ENCODE results near the gene FGL2.
A peak's percentile ranks its signal among the peaks of the same experiment; 100 is the strongest.
"Not testable (repeated sequence)": the region's sequence is repeated elsewhere in the genome, so short reads cannot be mapped to it uniquely, and the experiment has no call there.

The FGL2 gene

GRCh38 chr7:77199013-77199966, at the start of gene FGL2:
Gene FGL2 (minus strand): TSS chr7:77199819. CDS start chr7:77199793, 26 bp downstream.
- DNase-seq: no peak

DNA sequence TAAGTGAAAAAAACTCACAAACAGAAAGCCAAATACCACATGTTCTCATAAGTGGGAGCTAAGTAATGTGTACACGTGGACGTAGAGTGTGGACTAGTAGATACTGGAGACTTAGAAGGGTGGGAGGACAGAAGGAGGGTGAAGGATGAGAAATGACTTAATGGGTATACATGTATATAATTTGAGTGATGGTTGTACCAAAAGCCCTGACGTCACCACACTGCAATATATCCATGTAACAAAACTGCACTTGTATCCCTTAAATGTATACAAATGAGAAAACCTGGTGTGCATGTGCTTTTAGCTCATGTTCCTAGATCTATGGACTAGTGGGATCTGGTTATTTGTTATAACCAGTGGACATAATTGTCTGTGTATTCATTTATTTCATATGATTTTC, 48.5 kb upstream of the FGL2 start:
- no peak for DNase-seq

- DNase-seq: peak; percentile 11
Measured at GRCh38 chr7:77247206-77247850, 47.7 kb upstream of the FGL2 start.

DNA sequence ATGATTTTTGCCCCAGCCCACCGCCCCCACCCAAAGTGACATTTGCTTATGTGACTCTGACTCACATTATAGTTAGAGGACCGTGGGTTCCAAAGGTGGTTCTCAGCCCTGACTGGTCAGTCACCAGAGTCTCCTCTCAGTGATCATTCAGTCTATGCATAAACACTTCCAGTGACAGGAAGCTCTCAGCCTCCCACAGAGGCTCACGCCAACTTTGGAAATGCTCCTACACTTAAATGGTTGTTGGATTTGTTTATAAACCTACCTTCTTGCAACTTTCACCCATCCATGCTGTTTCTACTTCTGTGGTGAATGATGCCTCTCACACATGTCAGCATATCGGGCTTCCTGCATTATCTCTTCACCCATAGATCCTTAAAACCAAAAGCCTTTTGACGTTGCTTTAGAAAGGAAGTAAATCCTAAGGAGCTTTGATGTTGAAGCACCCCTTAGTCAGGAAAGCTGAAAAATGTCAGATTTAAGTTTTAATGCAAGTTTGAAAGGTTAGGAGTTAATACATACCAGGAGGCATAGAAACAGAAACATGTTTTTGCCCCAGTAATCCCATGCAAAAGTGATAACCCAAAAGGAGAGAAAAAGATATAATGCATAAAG, 46.5 kb upstream of the FGL2 start:
- no peak for DNase-seq

DNA sequence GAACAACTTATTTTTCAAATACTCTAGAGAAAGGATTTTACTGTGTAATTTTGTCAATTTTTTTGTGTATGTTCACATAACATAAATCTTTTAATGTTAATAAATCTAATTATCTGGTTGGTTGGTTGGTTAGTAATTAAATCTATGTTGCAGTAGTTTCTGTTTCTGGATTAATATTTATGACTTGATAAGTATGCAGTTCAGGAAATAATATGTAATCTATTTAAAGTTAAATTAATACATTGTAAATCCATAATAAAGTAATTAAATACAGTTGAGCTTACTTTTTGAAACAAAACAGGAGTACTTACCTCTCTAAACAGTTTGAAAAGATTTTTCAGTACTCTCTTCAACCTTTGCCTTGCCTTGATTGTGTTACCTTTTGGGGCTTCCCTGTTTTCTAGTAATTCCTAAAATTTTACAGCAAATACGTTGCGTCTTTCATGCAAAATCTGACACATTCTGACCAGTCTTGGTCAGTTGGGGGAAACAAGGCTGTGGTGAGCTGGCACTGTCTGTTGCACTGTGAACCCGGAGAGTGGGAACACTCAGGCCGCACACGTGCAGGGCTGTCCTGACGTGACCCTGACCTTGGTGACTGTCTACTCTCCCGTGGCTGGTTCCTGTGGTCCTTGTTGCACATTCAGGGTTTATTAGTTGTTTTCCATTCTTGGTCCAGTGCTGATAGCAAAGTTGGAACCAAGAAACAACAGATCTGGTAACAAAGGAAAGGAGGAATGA, 45.6 kb upstream of the FGL2 start:
- DNase-seq: no peak

DNA sequence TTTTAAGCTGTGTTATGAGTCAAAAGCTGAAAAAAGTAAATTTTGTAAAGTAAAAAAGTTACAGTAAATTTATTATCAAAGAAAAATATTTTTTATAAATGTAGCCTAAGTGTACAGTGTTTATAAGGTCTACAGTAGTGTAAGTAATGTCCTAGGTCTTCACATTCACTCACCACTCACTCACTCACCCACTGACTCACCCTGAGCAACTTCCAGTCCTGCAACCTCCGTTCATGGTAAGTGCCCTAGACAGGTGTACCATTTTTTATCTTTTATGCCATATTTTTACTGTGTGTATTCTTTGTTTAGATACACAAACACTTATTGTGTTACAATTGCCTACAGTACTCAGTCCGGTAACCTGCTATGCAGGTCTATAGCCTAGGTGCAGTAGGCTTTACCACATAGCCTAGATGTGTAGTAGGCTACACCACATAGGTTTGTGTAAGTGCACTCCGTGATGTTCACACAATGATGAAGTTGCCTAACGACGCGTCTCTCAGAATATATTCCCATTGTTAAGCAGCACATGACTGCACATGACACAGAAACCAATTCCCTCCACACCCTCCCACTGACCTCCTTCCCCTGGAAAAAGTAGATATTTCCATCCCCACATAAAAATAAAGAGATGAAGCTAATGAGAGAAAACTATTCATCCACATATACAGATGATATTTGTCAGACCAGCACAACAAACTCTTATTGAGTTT, 44.8 kb upstream of the FGL2 start:
- DNase-seq: no peak

- no peak for DNase-seq
Measured at GRCh38 chr7:77242554-77242953, 42.9 kb upstream of the FGL2 start.

DNA sequence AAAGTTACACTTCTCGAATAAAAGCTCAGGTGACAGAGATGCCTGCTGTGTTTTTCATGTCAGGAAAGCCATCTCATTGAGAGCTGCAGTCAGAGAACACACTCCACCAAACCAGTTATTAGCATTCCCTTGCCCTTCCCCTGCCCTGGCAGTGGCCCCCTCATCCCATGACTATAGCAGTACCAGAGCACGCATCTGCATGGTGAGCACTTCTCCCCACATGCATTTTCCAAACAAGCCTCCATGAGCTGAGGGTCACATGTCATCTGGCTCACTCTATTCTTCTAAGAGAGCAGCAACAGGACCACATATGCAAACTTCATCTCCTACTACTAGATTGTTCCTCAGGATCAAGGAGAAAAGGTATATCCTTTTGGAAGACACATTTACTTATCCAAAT, 42.4 kb upstream of the FGL2 start:
- DNase-seq: no peak

GRCh38 chr7:77239471-77239870, 39.9 kb upstream of the FGL2 start:
- DNase-seq: no peak

DNA sequence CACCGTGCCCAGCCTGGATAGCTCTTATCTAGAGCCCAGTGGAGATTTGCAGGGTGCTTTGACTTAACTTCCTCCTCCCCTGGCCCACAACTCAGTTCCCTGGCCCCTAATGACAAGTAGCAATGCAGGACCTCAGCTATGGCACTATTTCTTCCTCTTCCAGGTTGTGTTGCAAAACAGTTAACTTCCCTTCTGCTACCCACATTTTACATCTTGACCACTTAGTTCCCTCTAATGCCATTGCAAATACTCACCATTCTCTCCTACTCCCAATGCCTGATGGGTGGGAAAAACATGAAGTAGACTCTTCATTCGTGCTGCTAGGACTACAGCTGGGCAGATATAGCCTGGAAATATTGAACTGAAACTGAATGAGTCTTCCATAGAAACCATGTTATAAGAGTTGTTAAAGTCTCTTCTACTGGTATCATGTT, 39.1 kb upstream of the FGL2 start:
- no peak for DNase-seq

GRCh38 chr7:77235276-77235675, 35.7 kb upstream of the FGL2 start:
- no peak for DNase-seq

- DNase-seq: no peak
Measured at GRCh38 chr7:77232467-77232866, 32.8 kb upstream of the FGL2 start.

- not testable (repeated sequence) for DNase-seq
Measured at GRCh38 chr7:77228795-77229194, 29.2 kb upstream of the FGL2 start.

DNA sequence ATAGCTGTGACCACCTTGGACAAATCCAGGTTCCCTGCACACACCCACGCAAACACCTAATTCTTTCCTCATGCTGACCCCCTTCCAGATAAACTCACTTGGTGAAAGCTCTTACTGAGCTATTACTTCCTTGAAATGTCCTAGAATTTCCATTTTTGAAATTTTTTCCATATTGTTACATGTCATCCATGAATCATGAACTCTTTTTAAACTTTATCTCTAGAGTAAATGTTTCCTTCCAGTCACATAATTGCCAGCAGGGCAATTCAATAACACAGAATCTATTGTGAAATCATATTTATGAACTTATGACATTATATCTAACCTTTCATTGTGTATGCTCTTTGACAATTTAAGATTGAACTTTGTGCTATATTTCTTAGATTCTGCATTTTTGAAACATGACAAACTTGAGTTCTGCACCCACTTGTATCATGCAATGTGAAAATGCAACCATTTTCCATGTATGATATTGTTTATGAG, 26.8 kb upstream of the FGL2 start:
- no peak for DNase-seq

DNA sequence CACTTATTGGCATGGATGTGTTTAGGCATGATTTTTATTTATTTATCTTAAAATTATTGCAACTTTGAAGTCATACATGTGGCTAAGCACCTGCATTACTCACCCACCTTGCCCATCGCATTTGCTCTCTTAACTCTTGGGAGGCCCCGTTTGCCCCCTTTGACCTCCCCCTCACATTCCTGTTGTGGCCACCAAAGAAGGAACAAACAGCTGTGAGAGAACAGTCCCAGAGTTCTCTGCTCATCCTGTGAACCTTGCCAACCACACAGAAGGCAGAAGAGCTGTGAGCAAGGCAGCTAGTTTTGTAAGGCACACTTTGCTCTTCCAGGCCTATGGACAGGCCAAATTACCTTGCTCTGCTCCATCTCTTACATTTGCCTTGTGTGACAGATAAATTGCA, 23.6 kb upstream of the FGL2 start:
- peak; percentile 8 for DNase-seq

DNA sequence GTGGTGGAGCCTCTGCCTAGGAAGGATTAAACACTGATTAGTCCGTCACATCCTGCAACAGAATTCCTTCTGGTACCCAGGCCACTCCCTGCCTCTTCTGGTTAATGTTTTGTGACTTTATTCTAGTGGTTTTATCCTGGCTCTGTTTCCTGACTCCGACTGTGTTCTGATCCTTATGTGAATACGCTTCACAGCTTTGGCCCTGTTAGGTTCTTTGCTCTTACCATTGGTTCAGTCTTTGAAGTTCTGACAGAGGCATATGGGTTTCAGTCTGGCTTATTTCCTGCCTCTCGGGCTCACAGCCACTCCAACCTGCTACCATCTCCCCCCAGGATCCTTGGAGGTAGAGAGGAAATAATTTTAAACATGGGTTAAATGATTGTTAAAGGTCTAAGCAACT, 23.2 kb upstream of the FGL2 start:
- peak; percentile 7 for DNase-seq

DNA sequence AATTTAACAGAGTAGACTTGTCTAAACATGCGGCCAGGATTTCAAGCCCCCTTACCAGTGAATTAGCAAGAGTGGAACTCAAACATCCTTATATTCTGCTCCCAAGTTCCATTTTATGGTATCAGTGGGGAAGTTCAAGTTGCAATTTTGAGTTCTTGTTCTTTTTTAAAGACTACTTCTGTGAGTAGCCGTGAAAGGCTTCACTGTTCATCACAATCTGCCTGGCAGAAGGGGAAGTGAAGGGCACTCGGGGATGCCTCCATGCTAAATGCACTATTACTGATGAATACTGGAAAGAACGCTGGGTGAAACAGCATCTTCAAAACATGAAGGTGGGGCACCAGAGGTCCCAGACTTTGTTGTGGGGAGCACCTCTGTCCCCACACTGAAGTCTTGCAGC, 22.4 kb upstream of the FGL2 start:
- peak; percentile 85 for DNase-seq

- not testable (repeated sequence) for DNase-seq
Measured at GRCh38 chr7:77219701-77220331, 20.2 kb upstream of the FGL2 start.

GRCh38 chr7:77217474-77218185, 18.0 kb upstream of the FGL2 start:
- no peak for DNase-seq

DNA sequence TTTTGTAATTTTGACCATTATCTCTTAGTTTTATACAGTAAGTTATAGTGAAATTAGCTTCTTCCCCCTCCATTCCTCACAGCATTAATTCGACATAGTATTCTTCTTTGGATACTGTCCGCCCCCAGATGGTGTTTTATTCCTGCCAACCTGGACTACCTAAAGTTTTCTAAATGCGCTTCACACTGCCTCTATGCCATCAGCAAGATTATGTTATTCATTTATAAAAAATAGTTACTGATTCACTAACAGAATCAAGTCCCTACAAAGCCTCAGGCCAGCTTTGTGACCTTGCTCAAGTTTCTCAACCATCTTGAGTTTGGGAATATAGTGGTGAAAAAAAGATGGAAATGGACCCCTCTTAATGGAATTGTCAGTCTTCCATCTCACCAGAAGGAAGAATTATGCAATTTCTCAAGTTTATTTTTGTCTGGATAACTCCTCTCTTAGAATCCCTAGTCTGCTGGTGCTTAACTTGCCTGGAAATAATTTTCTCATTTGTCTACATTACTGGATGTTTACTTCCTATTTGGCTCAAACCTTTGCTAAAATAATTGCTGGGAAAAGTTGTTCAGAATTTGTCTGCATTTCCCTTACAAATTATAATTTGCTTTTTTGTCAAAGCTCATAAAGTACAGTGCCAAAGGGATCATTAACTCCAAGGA, 16.7 kb upstream of the FGL2 start:
- no peak for DNase-seq

All from DMS79 (cell line).